H9 (cell line): ENCODE results near the gene CTNNA1. TPM values are rescaled to one million over a fixed set of nuclear protein-coding genes. Genes with fewer than 3 reads are reported as not detected.

Experiments used
- DNase-seq: peaks from one replicate; pipeline ENCODE4 v3.0.0-alpha.2; 2017
- H2AFZ ChIP-seq: one replicate; pipeline ENCODE4 v1.6.1; 2013; ENCODE audit warnings: mild to moderate bottlenecking, low read length, control low read depth, moderate library complexity
- H2AK5ac ChIP-seq: 2 replicates; pipeline ENCODE4 v1.6.1; 2013; ENCODE audit warnings: low read length, control low read depth, mixed read lengths; ENCODE audit not compliant: insufficient read length
- H2BK120ac ChIP-seq: one replicate; pipeline ENCODE4 v1.6.1; 2013; ENCODE audit warnings: low read depth, mild to moderate bottlenecking, low read length, control low read depth, inconsistent platforms; ENCODE audit not compliant: poor library complexity, severe bottlenecking
- H2BK12ac ChIP-seq: 2 replicates; pipeline ENCODE4 v1.6.1; 2013; ENCODE audit warnings: low read length, control low read depth, mixed read lengths, low read depth; ENCODE audit not compliant: insufficient read length
- H2BK15ac ChIP-seq: 2 replicates; pipeline ENCODE4 v1.6.1; 2013; ENCODE audit warnings: low read depth, low read length, control low read depth
- H2BK20ac ChIP-seq: one replicate; pipeline ENCODE4 v1.6.1; 2013; ENCODE audit warnings: low read depth, mild to moderate bottlenecking, low read length, control low read depth, inconsistent platforms; ENCODE audit not compliant: poor library complexity, severe bottlenecking
- H2BK5ac ChIP-seq: 2 replicates; pipeline ENCODE4 v1.6.1; 2013; ENCODE audit warnings: low read length, control low read depth, mixed read lengths; ENCODE audit not compliant: insufficient read length
- H3K14ac ChIP-seq: 2 replicates; pipeline ENCODE4 v1.6.1; 2013; ENCODE audit warnings: low read length, control low read depth; ENCODE audit not compliant: insufficient read depth
- H3K18ac ChIP-seq: 2 replicates; pipeline ENCODE4 v1.6.1; 2013; ENCODE audit warnings: low read depth, mild to moderate bottlenecking, mixed read lengths, low read length, control low read depth; ENCODE audit not compliant: insufficient read length
- H3K23ac ChIP-seq: 2 replicates; pipeline ENCODE4 v1.6.1; 2013; ENCODE audit warnings: low read length, control low read depth, mixed read lengths, low read depth; ENCODE audit not compliant: insufficient read length
- H3K23me2 ChIP-seq: 2 replicates; pipeline ENCODE4 v1.6.1; 2013; ENCODE audit warnings: low read depth, mild to moderate bottlenecking, mixed read lengths, low read length, control low read depth; ENCODE audit not compliant: insufficient read length, poor library complexity, severe bottlenecking
- H3K27ac ChIP-seq: 2 replicates; pipeline ENCODE4 v1.5.1; 2013; ENCODE audit warnings: low read length, control low read depth, mixed read lengths, low read depth; ENCODE audit not compliant: insufficient read length
- H3K27me3 ChIP-seq: 2 replicates; pipeline ENCODE4 v1.6.1; 2013; ENCODE audit warnings: low read length, control low read depth, inconsistent platforms; ENCODE audit not compliant: insufficient read depth
- H3K4ac ChIP-seq: 2 replicates; pipeline ENCODE4 v1.6.1; 2013; ENCODE audit warnings: low read depth, mild to moderate bottlenecking, control low read depth, inconsistent platforms, low read length, moderate library complexity
- H3K4me1 ChIP-seq: 2 replicates; pipeline ENCODE4 v1.6.1; 2013; ENCODE audit warnings: low read length, control low read depth, inconsistent platforms; ENCODE audit not compliant: insufficient read depth
- H3K4me2 ChIP-seq: 2 replicates; pipeline ENCODE4 v1.6.1; 2013; ENCODE audit warnings: low read length, control low read depth, mixed read lengths; ENCODE audit not compliant: insufficient read length, insufficient read depth
- H3K56ac ChIP-seq: 2 replicates; pipeline ENCODE4 v1.6.1; 2013; ENCODE audit warnings: low read depth, mild to moderate bottlenecking, mixed read lengths, low read length, control low read depth; ENCODE audit not compliant: insufficient read length
- H3K79me1 ChIP-seq: 2 replicates; pipeline ENCODE4 v1.6.1; 2013; ENCODE audit warnings: low read depth, mild to moderate bottlenecking, moderate library complexity, low read length, control low read depth, inconsistent platforms; ENCODE audit not compliant: insufficient read depth, poor library complexity, severe bottlenecking
- H3K79me2 ChIP-seq: 2 replicates; pipeline ENCODE4 v1.6.1; 2013; ENCODE audit warnings: low read length, control low read depth, inconsistent platforms; ENCODE audit not compliant: insufficient read depth
- H3K9ac ChIP-seq: 2 replicates; pipeline ENCODE4 v1.6.1; 2013; ENCODE audit warnings: low read length, control low read depth, mixed read lengths; ENCODE audit not compliant: insufficient read length; ENCODE audit errors: extremely low read depth
- H3K9me3 ChIP-seq: one replicate; pipeline ENCODE4 v1.6.1; 2013; ENCODE audit warnings: low read depth, low read length, inconsistent platforms; ENCODE audit not compliant: control insufficient read depth
- H3T11ph ChIP-seq: one replicate; pipeline ENCODE4 v1.6.1; 2013; ENCODE audit warnings: mild to moderate bottlenecking, low read length, control low read depth, inconsistent platforms
- H4K20me1 ChIP-seq: one replicate; pipeline ENCODE4 v1.6.1; 2013; ENCODE audit not compliant: control insufficient read depth, insufficient read length, insufficient read depth
- H4K5ac ChIP-seq: 2 replicates; pipeline ENCODE4 v1.6.1; 2013; ENCODE audit warnings: low read depth, mild to moderate bottlenecking, mixed read lengths, low read length, control low read depth; ENCODE audit not compliant: insufficient read length
- H4K8ac ChIP-seq: replicated peaks from 2 replicates; pipeline ENCODE4 v1.6.1; 2013; ENCODE audit warnings: low read length, control low read depth, mixed read lengths, low read depth; ENCODE audit not compliant: insufficient read length
- H4K91ac ChIP-seq: 2 replicates; pipeline ENCODE4 v1.6.1; 2013; ENCODE audit warnings: low read depth, mild to moderate bottlenecking, moderate library complexity, mixed read lengths, low read length, control low read depth; ENCODE audit not compliant: insufficient read length
- H3K27ac Mint-ChIP-seq, 3 experiments: 2 replicates in 2 of 3; 3 replicates in 1 of 3; pipeline ENCODE4 v1.8.0; 2020 to 2021; ENCODE audit warnings: mixed read lengths in 3 of 3, mild to moderate bottlenecking in 1 of 3, moderate library complexity in 1 of 3
- H3K27me3 Mint-ChIP-seq: 2 replicates; pipeline ENCODE4 v1.8.0; 2021; ENCODE audit warnings: low read depth, mild to moderate bottlenecking, moderate library complexity, mixed read lengths
- H3K36me3 Mint-ChIP-seq, 3 experiments: 2 replicates in 2 of 3; 3 replicates in 1 of 3; pipeline ENCODE4 v1.8.0; 2020 to 2021; ENCODE audit warnings: low read depth in 3 of 3, mixed read lengths in 3 of 3; ENCODE audit not compliant: insufficient read depth in 1 of 3
- H3K4me1 Mint-ChIP-seq, 2 experiments: 2 replicates each; pipeline ENCODE4 v1.8.0; 2020; ENCODE audit warnings: mixed read lengths in 2 of 2
- H3K4me3 Mint-ChIP-seq, 2 experiments: 2 replicates in 1 of 2; 3 replicates in 1 of 2; pipeline ENCODE4 v1.8.0; 2020 to 2021; ENCODE audit warnings: mild to moderate bottlenecking in 2 of 2, mixed read lengths in 2 of 2, moderate library complexity in 1 of 2
- H3K9me3 Mint-ChIP-seq, 2 experiments: 2 replicates in 1 of 2; 3 replicates in 1 of 2; pipeline ENCODE4 v1.8.0; 2020; ENCODE audit warnings: mild to moderate bottlenecking in 2 of 2, mixed read lengths in 2 of 2, moderate library complexity in 1 of 2
- CTCF ChIP-seq: fragments of 200-600 bp; sonication (generic); conservative IDR thresholded peaks from 3 replicates; pipeline ENCODE4 v1.8.0; 2021; ENCODE audit warnings: antibody characterized with exemption, mild to moderate bottlenecking
- WGBS: extraction: QIAGEN DNeasy Blood & Tissue Kit; methylation state at CpG from one replicate; pipeline ENCODE4 v1.1.7; 2013; ENCODE audit warnings: missing lambda C conversion rate, low lambda C conversion rate, mixed read lengths; ENCODE audit not compliant: insufficient read length; ENCODE audit errors: extremely low coverage; 5-methylcytosine and 5-hydroxymethylcytosine counted together
- total RNA-seq: library from RNA; stranded (reverse); gene quantifications from 2 replicates; pipeline ENCODE4 v1.2.1, GENCODE V29; 2021

The CTNNA1 gene
- total RNA-seq, 1 experiment from 2014 or later = 354 TPM

GRCh38 chr5:138927544-138927943 lies 174.3 kb downstream of the CTNNA1 start:
- H4K5ac ChIP-seq = no peak overlapping the region
- H4K20me1 ChIP-seq = no peaks in the 10 kb centered on the region
- no peak overlapping the region for H3T11ph ChIP-seq
- H4K91ac ChIP-seq = no peak overlapping the region
- no peak overlapping the region for H3K27ac Mint-ChIP-seq
- no peak overlapping the region for H3K4ac ChIP-seq
- H3K9ac ChIP-seq = no peak overlapping the region
- H3K4me1 ChIP-seq = no peaks in the 10 kb centered on the region; the same call in 1 of the 2 replicates
- H3K23me2 ChIP-seq = no peaks in the 10 kb centered on the region
- no peak overlapping the region for H2BK15ac ChIP-seq
- no peak overlapping the region for H4K8ac ChIP-seq
- H3K27ac ChIP-seq = no peak overlapping the region
- H3K79me1 ChIP-seq = no peaks in the 10 kb centered on the region
- H2BK120ac ChIP-seq = no peak overlapping the region
- H2BK20ac ChIP-seq = no peak overlapping the region
- H2BK5ac ChIP-seq = no peak overlapping the region
- H3K27me3 Mint-ChIP-seq = no peaks in the 10 kb centered on the region; the same call in 1 of the 2 replicates
- H3K56ac ChIP-seq = no peak overlapping the region
- peaks cover 8 to 13% of the 10 kb centered on the region in 2 experiments for H3K4me1 Mint-ChIP-seq
- no peak for TF ChIP-seq CTCF
- H3K79me2 ChIP-seq = no peaks in the 10 kb centered on the region
- no CpG with 5 or more reads among the region's 8 CpGs for WGBS
- no peak overlapping the region for H2BK12ac ChIP-seq
- no peak overlapping the region for H3K14ac ChIP-seq
- H3K18ac ChIP-seq = no peak overlapping the region
- no peak overlapping the region for H3K4me2 ChIP-seq
- no peak overlapping the region for H2AK5ac ChIP-seq
- H2AFZ ChIP-seq = no peak overlapping the region
- H3K4me3 Mint-ChIP-seq = no peak overlapping the region
- no peak for DNase-seq
- peaks cover 44 to 84% (median 81%) of the 10 kb centered on the region in 3 experiments for H3K36me3 Mint-ChIP-seq
- H3K27me3 ChIP-seq = no peaks in the 10 kb centered on the region
- H3K9me3 ChIP-seq = no peaks in the 10 kb centered on the region
- no peaks in the 10 kb centered on the region for H3K9me3 Mint-ChIP-seq
- no peak overlapping the region for H3K23ac ChIP-seq
